HEK293T (cell line): ENCODE results near the gene PERCC1.

Source experiments
- BHLHE40 ChIP-seq: fragments of 450-650 bp; IDR thresholded peaks from 2 replicates; pipeline ENCODE4 v1.6.1; 2016; ENCODE audit warnings: mild to moderate bottlenecking, moderate library complexity, borderline replicate concordance
- CTBP1 ChIP-seq: fragments of 450-650 bp; IDR thresholded peaks from 2 replicates; pipeline ENCODE4 v1.6.1; 2016; ENCODE audit warnings: borderline replicate concordance
- ELF4 ChIP-seq: fragments of 450-650 bp; IDR thresholded peaks from 2 replicates; pipeline ENCODE4 v1.6.1; 2017; ENCODE audit warnings: antibody characterized with exemption
- FOXA1 ChIP-seq: fragments of 450-650 bp; IDR thresholded peaks from 2 replicates; pipeline ENCODE4 v1.6.1; 2016; ENCODE audit warnings: mild to moderate bottlenecking
- FOXK2 ChIP-seq: fragments of 450-650 bp; IDR thresholded peaks from 2 replicates; pipeline ENCODE4 v1.6.1; 2016; ENCODE audit warnings: mild to moderate bottlenecking
- FOXM1 ChIP-seq: fragments of 450-650 bp; IDR thresholded peaks from 2 replicates; pipeline ENCODE4 v1.6.1; 2017; ENCODE audit warnings: mild to moderate bottlenecking, borderline replicate concordance
- PKNOX1 ChIP-seq: fragments of 450-650 bp; IDR thresholded peaks from 2 replicates; pipeline ENCODE4 v1.6.1; 2016
- SP1 ChIP-seq: fragments of 450-650 bp; IDR thresholded peaks from 2 replicates; pipeline ENCODE4 v1.6.1; 2017
- TARDBP ChIP-seq: fragments of 450-650 bp; IDR thresholded peaks from 2 replicates; pipeline ENCODE4 v1.6.1; 2016

DNA sequence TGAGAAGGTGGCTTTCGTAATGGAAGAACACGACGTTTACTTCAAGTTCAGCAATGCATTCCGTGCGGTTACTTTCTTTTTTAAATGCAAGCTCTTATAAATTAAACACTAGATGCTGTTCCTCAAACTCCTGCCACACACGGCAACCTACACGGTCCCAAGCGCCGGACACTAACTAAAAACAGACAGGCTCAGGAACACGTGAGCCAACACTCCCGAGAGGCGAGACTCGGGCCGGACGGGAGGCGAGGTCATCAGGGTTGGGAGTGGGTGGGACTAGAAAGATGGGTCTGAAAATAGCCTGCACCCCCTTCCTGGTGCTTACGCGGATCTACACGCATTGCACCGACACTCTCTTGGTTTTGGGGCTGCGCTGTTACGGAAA lies 37.5 kb downstream of the PERCC1 start:
- TF ChIP-seq FOXA1 (no peak), FOXK2 (no peak), PKNOX1 (no peak), SP1 (no peak), CTBP1 (no peak), ELF4 (no peak), FOXM1 (no peak), BHLHE40 (no peak), TARDBP (no peak)
